Suprapubic skin (tissue), 4 donors: ENCODE results near the gene PPP2R2C. TPM values are rescaled to one million over a fixed set of nuclear protein-coding genes. Genes with fewer than 3 reads are reported as not detected.

Source experiments
- DNase-seq, 2 donors: peaks; one replicate each; pipeline ENCODE4 v3.0.0-alpha.2; 2019; ENCODE audit warnings: low spot score in 2 of 2
- H3K27ac ChIP-seq: fragments of 200-600 bp; sonication (generic); one replicate; pipeline ENCODE4 v1.5.1; 2019
- H3K27me3 ChIP-seq: fragments of 200-600 bp; sonication (generic); one replicate; pipeline ENCODE4 v1.5.1; 2019
- H3K36me3 ChIP-seq: fragments of 200-600 bp; sonication (generic); one replicate; pipeline ENCODE4 v1.5.1; 2019
- H3K4me1 ChIP-seq: fragments of 200-600 bp; sonication (generic); one replicate; pipeline ENCODE4 v1.5.1; 2019
- H3K4me3 ChIP-seq: fragments of 200-600 bp; sonication (generic); one replicate; pipeline ENCODE4 v1.5.1; 2019; ENCODE audit warnings: mild to moderate bottlenecking
- H3K9me3 ChIP-seq: fragments of 200-600 bp; sonication (generic); one replicate; pipeline ENCODE4 v1.5.1; 2019
- EP300 ChIP-seq: sonication (generic); formaldehyde crosslinking; IDR thresholded peaks from one replicate; pipeline ENCODE4 v1.6.1; 2017; ENCODE audit warnings: antibody characterized with exemption
- POLR2A ChIP-seq, 2 donors: fragments of 450-650 bp; IDR thresholded peaks; one replicate each; pipeline ENCODE4 v1.6.1; 2017; ENCODE audit warnings: antibody characterized with exemption in 2 of 2, mild to moderate bottlenecking in 2 of 2, moderate library complexity in 2 of 2
- POLR2AphosphoS5 ChIP-seq, 3 donors: sonication (generic); formaldehyde crosslinking; IDR thresholded peaks; one replicate each; pipeline ENCODE4 v1.6.1; 2017; ENCODE audit warnings: antibody characterized with exemption in 3 of 3
- WGBS: methylation state at CpG from one replicate; pipeline ENCODE4 v1.1.5; 2018; 5-methylcytosine and 5-hydroxymethylcytosine counted together
- total RNA-seq, 4 donors: library from RNA; depleted of rRNA; stranded (reverse); fragments of >200 nt; gene quantifications; one replicate each; pipeline ENCODE4 v1.1.0, GENCODE V29; 2016
- TF ChIP-seq, protein P1 (sequence below), 2 donors: fragments of 200-600 bp in 1 of 2; fragments of 450-650 bp in 1 of 2; sonication (generic) in 1 of 2; IDR thresholded peaks; one replicate each; pipeline ENCODE4 v1.5.1; 2016 to 2019; ENCODE audit warnings: antibody characterized with exemption in 2 of 2, mild to moderate bottlenecking in 1 of 2, moderate library complexity in 1 of 2

Gene PPP2R2C
- total RNA-seq, 4 donors from 2014 or later: 42.5 to 81.5 (median 61.0) TPM

- H3K36me3 ChIP-seq: peaks cover 79% of the 10 kb centered on the region
- no peak for DNase-seq
- WGBS: 97% methylated on average over 11 of the region's 14 CpGs
- TF ChIP-seq POLR2A (IDR thresholded peaks at IDR 0.05) (no peak), POLR2AphosphoS5 (IDR thresholded peaks at IDR 0.05) (no peak), EP300 (no peak)
- TF ChIP-seq, protein P1, sequence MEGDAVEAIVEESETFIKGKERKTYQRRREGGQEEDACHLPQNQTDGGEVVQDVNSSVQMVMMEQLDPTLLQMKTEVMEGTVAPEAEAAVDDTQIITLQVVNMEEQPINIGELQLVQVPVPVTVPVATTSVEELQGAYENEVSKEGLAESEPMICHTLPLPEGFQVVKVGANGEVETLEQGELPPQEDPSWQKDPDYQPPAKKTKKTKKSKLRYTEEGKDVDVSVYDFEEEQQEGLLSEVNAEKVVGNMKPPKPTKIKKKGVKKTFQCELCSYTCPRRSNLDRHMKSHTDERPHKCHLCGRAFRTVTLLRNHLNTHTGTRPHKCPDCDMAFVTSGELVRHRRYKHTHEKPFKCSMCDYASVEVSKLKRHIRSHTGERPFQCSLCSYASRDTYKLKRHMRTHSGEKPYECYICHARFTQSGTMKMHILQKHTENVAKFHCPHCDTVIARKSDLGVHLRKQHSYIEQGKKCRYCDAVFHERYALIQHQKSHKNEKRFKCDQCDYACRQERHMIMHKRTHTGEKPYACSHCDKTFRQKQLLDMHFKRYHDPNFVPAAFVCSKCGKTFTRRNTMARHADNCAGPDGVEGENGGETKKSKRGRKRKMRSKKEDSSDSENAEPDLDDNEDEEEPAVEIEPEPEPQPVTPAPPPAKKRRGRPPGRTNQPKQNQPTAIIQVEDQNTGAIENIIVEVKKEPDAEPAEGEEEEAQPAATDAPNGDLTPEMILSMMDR (IDR thresholded peaks at IDR 0.05): no peak
- no peaks in the 10 kb centered on the region for H3K27me3 ChIP-seq
- H3K4me3 ChIP-seq: no peak overlapping the region
- no peaks in the 10 kb centered on the region for H3K4me1 ChIP-seq
- H3K27ac ChIP-seq: no peak overlapping the region
- no peaks in the 10 kb centered on the region for H3K9me3 ChIP-seq
Observed at GRCh38 chr4:6295495-6295894, 176.9 kb downstream of the PPP2R2C start.

- WGBS: 94% methylated on average over 27 of the region's 27 CpGs
- Histone ChIP-seq H3K27ac (no peak overlapping the region), H3K4me1 (no peaks in the 10 kb centered on the region), H3K36me3 (peaks cover 80% of the 10 kb centered on the region), H3K9me3 (no peaks in the 10 kb centered on the region), H3K4me3 (no peak overlapping the region), H3K27me3 (no peaks in the 10 kb centered on the region)
- DNase-seq: no peak
- TF ChIP-seq, protein P1 (IDR thresholded peaks at IDR 0.05): no peak
- no peak for TF ChIP-seq EP300
- no peak for TF ChIP-seq POLR2A (IDR thresholded peaks at IDR 0.05)
- no peak for TF ChIP-seq POLR2AphosphoS5 (IDR thresholded peaks at IDR 0.05)
Observed at GRCh38 chr4:6294705-6295421, 177.6 kb downstream of the PPP2R2C start.

DNA sequence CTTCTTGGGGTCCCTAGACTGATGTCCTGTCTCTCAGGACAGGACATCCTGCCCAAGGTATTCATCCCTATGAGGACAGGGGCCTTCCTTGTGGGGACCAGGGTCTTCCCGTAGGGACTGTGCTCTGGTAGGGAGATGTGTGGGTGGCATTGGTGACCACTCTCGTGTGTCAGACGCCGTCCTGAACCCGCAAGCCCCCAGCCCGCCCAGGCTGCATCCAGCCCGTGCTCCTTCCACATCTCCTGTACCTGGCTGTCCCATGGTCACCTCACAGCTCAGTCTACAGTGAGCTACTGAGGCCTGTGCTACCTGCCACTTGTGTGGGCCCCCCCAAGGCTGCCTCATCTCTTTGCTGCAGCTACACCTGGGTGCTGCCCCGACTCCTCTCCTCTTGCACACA lies 178.8 kb downstream of the PPP2R2C start:
- Histone ChIP-seq H3K27ac (no peak overlapping the region), H3K4me3 (no peak overlapping the region), H3K4me1 (no peaks in the 10 kb centered on the region), H3K36me3 (peaks cover 90% of the 10 kb centered on the region), H3K27me3 (no peaks in the 10 kb centered on the region), H3K9me3 (no peaks in the 10 kb centered on the region)
- TF ChIP-seq POLR2A (IDR thresholded peaks at IDR 0.05) (no peak), EP300 (no peak), POLR2AphosphoS5 (IDR thresholded peaks at IDR 0.05) (no peak)
- TF ChIP-seq, protein P1 (IDR thresholded peaks at IDR 0.05): no peak
- 86% methylated on average over 8 of the region's 8 CpGs for WGBS
- DNase-seq: no peak

DNA sequence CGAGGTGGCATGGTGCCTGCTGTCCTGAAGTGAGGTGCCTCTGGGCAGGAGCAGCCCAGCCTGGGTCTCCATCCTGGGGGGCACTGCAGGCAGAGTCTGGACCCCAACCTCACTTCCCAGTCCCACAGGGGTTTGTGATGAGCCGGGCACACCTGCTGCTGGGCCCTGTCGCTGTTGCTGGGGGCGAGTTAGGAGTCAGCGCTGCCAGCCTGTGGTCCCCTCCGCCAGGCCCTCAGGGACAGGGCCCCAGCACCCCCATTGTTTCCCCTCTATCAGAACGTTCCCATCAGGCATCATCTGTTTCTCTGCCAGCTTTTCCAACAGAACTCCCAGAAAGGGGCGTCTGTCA lies 179.3 kb downstream of the PPP2R2C start:
- Histone ChIP-seq H3K9me3 (no peaks in the 10 kb centered on the region), H3K36me3 (peaks cover 90% of the 10 kb centered on the region), H3K4me3 (no peak overlapping the region), H3K4me1 (no peaks in the 10 kb centered on the region), H3K27me3 (no peaks in the 10 kb centered on the region), H3K27ac (no peak overlapping the region)
- 91% methylated on average over 5 of the region's 8 CpGs for WGBS
- no peak for TF ChIP-seq EP300
- TF ChIP-seq POLR2AphosphoS5 (IDR thresholded peaks at IDR 0.05): no peak
- TF ChIP-seq, protein P1 (IDR thresholded peaks at IDR 0.05): no peak
- no peak for DNase-seq

DNA sequence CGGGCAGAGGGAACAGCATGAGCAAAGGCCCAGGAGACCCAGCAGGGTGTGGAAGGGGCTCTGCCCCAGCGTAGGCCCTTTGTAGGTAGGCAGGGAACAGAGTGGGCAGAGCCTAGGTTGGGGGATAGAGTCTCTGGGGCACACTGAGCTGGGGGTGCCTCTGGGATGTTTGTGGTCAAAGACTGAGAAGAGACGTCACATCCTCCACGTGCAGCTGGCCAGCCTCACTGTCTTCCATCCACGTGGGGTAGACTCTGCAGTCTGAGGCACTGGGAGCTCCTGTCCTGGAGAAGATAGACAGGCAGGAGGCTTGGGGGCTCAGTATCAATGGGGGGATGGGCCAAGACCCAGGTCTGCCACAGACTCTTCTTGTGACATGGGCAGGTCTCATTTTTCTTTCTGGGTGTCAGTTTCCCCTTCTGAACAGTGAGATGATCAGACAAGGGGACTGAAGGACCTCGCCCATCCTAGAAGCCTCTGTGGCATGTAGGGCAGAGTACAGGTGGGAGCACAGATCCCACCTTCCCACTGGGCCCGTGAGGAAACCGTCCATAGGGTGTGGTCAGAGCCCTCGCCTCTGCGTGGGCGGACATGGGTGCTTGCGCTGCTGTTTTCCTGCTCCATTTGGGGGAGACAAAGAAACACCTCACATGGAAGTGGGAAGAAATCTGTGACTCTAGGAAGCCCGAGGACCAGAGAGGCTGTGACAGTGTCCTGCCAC lies 179.9 kb downstream of the PPP2R2C start:
- no peaks in the 10 kb centered on the region for H3K4me1 ChIP-seq
- no peak overlapping the region for H3K4me3 ChIP-seq
- H3K36me3 ChIP-seq: peaks cover 87% of the 10 kb centered on the region
- 80% methylated on average over 12 of the region's 13 CpGs for WGBS
- no peak overlapping the region for H3K27ac ChIP-seq
- H3K27me3 ChIP-seq: no peaks in the 10 kb centered on the region
- TF ChIP-seq, protein P1 (IDR thresholded peaks at IDR 0.05): no peak
- TF ChIP-seq POLR2A (IDR thresholded peaks at IDR 0.05): no peak
- no peak for TF ChIP-seq POLR2AphosphoS5 (IDR thresholded peaks at IDR 0.05)
- no peak for TF ChIP-seq EP300
- no peak for DNase-seq
- no peaks in the 10 kb centered on the region for H3K9me3 ChIP-seq
